Measurements from ENCODE around the gene PTPRT. TPM values are rescaled to one million over a fixed set of nuclear protein-coding genes. Genes with fewer than 3 reads are reported as not detected.

PTPRT gene
- total RNA-seq, 4 donors from 2014 or later = under 0.01 to 0.64 (median 0.40) TPM

GRCh38 chr20:43028470-43028869 lies 161.2 kb downstream of the PTPRT start:
- Histone ChIP-seq H3K36me3 (no peaks in the 10 kb centered on the region), H3K27ac (no peak overlapping the region), H3K4me3 (no peak overlapping the region), H3K27me3 (no peaks in the 10 kb centered on the region), H3K4me1 (no peaks in the 10 kb centered on the region), H3K9me3 (no peaks in the 10 kb centered on the region)
- intact Hi-C loops (cut with DNase I; ENCODE audit: low total_unique reads) (no loop called here), in situ Hi-C loops (cut with MboI; ENCODE audit: low pct_ligation_motif_present in 1 of 4, low pct_unique_long_range_greater_than_20kb in 1 of 4, low sequenced_read_pairs in 3 of 4) (no loop called here)
- no peak for TF ChIP-seq POLR2AphosphoS5 (IDR thresholded peaks at IDR 0.05)
- TF ChIP-seq POLR2A (IDR thresholded peaks at IDR 0.05) = no peak
- no peak for TF ChIP-seq CTCF (IDR thresholded peaks at IDR 0.05)
- TF ChIP-seq EP300 (IDR thresholded peaks at IDR 0.05; ENCODE audit: low read depth) = no peak
- WGBS, 2 donors (ENCODE audit: low coverage in 1 of 2) = 47% methylated on average over 3 of the region's 3 CpGs; no CpG with 5 or more reads in 1 of the 2 donors
- no peak for DNase-seq

- 0 to 10% methylated on average over 1 to 3 of the region's 3 CpGs for WGBS, 2 donors (ENCODE audit: low coverage in 1 of 2)
- Histone ChIP-seq H3K4me1 (no peaks in the 10 kb centered on the region), H3K9me3 (no peaks in the 10 kb centered on the region), H3K4me3 (no peak overlapping the region), H3K36me3 (no peaks in the 10 kb centered on the region), H3K27me3 (no peaks in the 10 kb centered on the region), H3K27ac (no peak overlapping the region)
- in situ Hi-C loops (cut with MboI; ENCODE audit: low pct_ligation_motif_present in 1 of 4, low pct_unique_long_range_greater_than_20kb in 1 of 4, low sequenced_read_pairs in 3 of 4) = no loop called here
- TF ChIP-seq POLR2AphosphoS5 (IDR thresholded peaks at IDR 0.05) (no peak), CTCF (IDR thresholded peaks at IDR 0.05) (no peak), EP300 (IDR thresholded peaks at IDR 0.05; ENCODE audit: low read depth) (no peak), POLR2A (IDR thresholded peaks at IDR 0.05) (no peak)
- DNase-seq = no peak
- intact Hi-C loops (cut with DNase I; ENCODE audit: low total_unique reads) = no loop called here
Observed at GRCh38 chr20:43023836-43024235, 165.9 kb downstream of the PTPRT start.

GRCh38 chr20:43022568-43022967 lies 167.1 kb downstream of the PTPRT start:
- Histone ChIP-seq H3K36me3 (no peaks in the 10 kb centered on the region), H3K4me3 (no peak overlapping the region), H3K9me3 (no peaks in the 10 kb centered on the region), H3K4me1 (no peaks in the 10 kb centered on the region), H3K27ac (no peak overlapping the region), H3K27me3 (no peaks in the 10 kb centered on the region)
- DNase-seq = no peak
- intact Hi-C loops (cut with DNase I; ENCODE audit: low total_unique reads) (no loop called here), in situ Hi-C loops (cut with MboI; ENCODE audit: low pct_ligation_motif_present in 1 of 4, low pct_unique_long_range_greater_than_20kb in 1 of 4, low sequenced_read_pairs in 3 of 4) (no loop called here)
- WGBS, 2 donors (ENCODE audit: low coverage in 1 of 2) = 75 to 76% methylated on average over 1 of the region's 1 CpG
- no peak for TF ChIP-seq EP300 (IDR thresholded peaks at IDR 0.05; ENCODE audit: low read depth)
- TF ChIP-seq CTCF (IDR thresholded peaks at IDR 0.05) = no peak
- no peak for TF ChIP-seq POLR2A (IDR thresholded peaks at IDR 0.05)
- TF ChIP-seq POLR2AphosphoS5 (IDR thresholded peaks at IDR 0.05) = no peak

GRCh38 chr20:43022081-43022480 lies 167.6 kb downstream of the PTPRT start:
- WGBS, 2 donors (ENCODE audit: low coverage in 1 of 2) = 75% methylated on average over 2 of the region's 2 CpGs; no CpG with 5 or more reads in 1 of the 2 donors
- DNase-seq = no peak
- Histone ChIP-seq H3K4me3 (no peak overlapping the region), H3K27ac (no peak overlapping the region), H3K9me3 (no peaks in the 10 kb centered on the region), H3K4me1 (no peaks in the 10 kb centered on the region), H3K36me3 (no peaks in the 10 kb centered on the region), H3K27me3 (no peaks in the 10 kb centered on the region)
- in situ Hi-C loops (cut with MboI; ENCODE audit: low pct_ligation_motif_present in 1 of 4, low pct_unique_long_range_greater_than_20kb in 1 of 4, low sequenced_read_pairs in 3 of 4) (no loop called here), intact Hi-C loops (cut with DNase I; ENCODE audit: low total_unique reads) (no loop called here)
- TF ChIP-seq EP300 (IDR thresholded peaks at IDR 0.05; ENCODE audit: low read depth) = no peak
- TF ChIP-seq CTCF (IDR thresholded peaks at IDR 0.05) = no peak
- no peak for TF ChIP-seq POLR2AphosphoS5 (IDR thresholded peaks at IDR 0.05)
- TF ChIP-seq POLR2A (IDR thresholded peaks at IDR 0.05) = no peak

Data from transverse colon (tissue), 4 donors.